Bone marrow (tissue), 2 donors: ENCODE results near the gene DERL2.

ENCODE experiments used
- DNase-seq, 2 donors: peaks; one replicate each; lab custom pipeline; 2025; lab: John Stamatoyannopoulos, UW

The DERL2 gene

DNA sequence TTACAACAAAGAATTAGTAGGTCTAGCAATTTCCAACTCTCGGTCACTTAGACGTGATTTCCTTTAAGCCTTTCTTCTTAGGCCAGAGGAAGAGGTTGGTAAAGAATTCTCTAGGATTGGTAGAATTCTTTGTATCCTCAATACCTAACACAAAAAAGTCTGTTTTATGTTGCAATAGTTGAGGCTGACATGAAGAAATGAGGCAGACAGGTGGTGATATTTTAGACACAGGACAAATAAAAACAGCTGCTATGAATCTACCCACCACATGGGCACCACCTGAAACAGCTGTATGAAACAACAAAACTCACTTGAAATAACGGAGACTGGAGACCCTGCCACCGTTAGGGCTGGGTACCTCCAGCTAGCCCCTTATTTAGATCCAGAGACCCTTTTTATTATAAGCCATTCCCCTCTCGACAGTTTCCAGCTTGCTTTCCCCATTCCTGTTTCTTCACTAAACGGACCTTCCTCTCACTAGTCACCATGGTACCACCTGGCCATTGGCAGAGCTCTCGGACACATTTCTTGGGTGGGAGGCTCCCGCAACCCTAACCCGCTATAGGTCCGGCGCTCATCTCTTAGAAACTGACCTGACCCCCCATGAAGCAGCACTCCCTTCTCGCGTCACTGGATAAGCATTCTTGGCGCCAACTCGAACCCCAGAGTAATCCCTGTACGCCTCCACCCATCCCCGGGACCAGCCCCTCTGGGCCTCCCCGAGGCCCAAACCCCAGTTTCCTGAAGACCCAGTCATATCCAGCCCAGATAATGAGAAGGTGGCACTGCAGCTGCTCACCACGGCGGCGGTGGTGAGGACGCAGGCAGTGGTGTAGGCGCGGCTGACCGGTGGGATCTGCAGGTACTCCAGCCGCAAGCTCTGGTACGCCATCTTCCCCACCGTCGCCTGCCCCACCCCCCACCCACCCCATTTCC, at the start of gene DERL2:
Gene DERL2 (minus strand): TSS at position 909 of the 936 bp plus-strand sequence. CDS start 17 bp downstream, at position 892.
- no peak for DNase-seq

DNA sequence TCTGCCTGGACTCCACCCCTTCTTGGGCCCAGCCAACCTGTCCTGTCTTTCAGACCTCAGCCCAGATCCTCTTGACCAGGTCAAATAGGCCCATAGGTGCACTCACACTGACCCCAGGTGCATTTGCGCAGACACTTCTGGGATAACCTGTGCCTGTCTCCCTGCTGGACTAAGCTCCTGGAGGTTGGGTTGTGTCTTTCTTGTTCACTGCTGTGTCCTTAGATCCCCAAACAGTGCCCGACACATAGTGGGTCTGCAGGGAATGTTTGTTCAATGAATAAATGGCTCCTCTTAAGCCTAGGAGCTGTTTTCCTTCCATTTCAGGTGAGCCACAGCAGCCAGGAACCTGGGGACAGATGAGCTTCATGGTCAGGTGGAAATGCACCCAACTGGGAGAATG, 49.5 kb upstream of the DERL2 start:
- no peak for DNase-seq

DNA sequence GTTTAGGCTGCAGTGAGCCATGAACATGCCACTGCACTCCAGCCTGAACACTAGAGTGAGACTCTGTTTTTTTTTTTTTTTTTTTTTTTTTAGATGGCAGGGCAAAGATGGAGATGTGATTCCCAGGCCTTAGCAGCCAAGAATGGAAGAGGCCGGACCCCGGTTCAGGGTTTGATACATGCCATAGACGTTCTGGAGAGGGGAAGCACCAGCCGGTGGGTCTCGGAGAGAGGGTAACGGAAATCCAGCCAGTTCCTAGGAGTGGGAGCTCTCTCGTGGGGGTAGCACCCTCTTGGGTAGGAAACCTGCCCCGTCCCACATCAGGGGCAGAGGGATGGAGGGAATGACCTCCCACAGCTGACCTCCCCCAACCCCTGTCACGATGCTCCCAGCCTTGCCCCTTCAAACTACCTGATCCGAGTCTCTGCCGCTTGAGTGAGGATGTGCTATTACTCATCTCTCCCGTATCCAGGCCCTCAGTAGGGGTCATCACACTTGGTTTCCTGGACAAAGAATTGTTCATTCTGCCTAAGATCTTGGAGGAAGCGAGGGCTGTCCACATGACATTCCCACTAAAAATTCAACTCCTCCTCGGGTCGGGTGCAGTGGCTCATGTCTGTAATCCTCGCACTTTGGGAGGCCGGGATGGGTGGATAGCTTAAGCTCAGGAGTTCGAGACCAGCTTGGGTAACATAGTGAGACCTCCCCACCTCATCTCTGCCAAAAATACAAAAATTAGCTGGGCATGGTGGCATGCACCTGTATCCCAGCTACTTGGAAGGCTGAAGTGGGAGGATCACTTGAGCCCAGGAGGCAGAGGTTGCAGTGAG, 47.7 kb upstream of the DERL2 start:
- no peak for DNase-seq

DNA sequence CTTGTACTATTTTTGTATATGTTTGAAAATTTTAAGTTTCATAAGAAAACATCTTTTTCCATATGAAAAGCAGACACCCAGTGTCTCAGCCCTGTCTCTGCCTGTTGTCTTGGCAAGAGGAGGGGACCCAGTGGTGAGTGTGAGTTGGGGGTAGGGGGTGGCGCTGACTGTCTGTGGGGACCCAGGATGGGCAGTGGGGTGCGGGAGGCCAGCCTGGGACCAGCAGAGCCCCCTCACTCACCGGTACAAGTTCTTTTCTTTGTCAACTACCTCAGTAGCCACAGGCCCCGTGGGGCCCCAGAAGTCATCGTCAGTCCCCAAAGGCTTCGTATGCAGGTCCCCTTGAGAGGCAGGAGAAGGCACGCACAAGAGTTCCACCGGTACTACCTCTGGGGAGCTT, 46.6 kb upstream of the DERL2 start:
- DNase-seq: no peak

DNA sequence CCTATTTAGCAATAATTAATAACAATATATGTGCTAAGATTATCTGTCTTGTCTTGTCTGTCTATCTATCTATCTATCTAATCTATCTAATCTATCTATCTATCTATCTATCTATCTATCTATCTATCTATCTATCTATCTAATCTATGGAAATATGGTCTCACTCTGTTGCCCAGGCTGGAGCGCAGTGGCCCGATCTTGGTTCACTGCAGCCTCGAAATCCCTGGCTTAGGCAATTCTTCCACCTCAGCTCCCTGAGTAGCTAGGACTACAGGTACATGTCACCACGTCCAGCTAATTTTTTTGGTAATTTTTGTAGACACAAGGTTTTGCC, 45.1 kb upstream of the DERL2 start:
- DNase-seq: no peak

DNA sequence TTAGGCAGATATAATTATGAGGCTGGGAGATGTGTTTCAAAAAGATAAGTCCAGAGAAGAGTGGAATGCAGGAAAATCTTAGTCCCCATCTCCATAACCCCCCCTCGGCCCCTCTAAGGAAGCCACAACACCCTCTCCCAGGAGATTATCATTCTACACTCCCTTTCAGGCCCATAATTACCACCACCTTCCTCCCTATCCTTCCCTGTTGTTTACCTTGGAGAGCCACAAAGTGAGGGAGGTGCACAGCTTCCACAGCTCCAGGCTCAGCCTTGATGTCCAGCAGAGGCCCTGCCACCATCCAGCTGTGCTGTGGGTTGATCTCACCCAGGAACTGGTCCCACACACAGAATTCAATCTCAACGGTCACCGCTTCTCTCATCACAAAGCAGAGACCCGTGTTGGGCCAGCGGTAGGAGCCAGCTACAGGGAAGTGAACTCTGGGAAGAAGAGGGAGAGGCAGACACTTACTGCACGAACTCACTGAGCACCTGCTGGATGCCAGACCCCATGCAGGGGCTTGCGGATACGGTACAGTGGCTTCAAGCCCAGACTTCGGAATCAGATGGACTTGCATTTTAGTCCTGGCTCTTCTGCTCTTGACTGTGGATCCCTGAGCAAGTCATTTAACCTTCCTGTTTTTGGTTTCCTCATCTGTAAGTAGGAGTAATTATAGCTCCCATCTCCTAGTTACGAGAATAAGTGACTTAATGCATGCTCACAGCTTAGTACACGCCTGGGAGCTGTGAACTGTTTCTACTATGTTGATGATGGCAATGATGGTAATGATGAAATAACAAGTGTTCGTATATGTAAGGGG, 44.5 kb upstream of the DERL2 start:
- no peak for DNase-seq

DNA sequence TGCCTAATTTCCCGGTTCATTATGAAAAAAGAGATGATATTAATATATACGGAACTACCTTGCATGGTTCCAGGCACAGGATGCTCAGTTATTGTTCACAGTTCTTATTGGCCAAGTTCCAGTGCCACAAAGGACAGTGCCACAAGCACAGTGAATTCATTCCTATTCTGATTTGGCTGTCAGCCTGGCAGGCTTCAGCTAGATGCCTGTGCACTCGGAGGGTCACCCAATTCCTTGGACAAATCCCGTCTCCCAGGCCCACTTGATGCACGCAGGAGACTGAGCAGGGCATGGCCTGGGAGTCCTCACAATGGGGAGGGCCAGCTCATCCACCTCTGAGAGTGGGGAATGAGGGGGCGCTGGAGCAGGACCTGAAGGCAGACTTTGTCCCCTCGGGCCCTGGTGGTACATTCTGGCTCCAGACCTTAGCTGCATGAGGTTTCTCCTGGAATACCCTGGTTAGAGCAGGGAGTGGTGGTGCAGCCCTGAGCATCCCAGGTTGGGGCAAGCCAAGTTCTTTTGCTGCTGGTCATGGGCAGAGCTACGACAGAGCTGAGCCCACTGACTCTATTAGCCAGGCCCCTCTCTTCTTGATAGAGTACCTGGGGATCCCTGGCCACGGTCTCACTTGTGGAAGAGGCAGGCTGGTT, 41.7 kb upstream of the DERL2 start:
- no peak for DNase-seq

DNA sequence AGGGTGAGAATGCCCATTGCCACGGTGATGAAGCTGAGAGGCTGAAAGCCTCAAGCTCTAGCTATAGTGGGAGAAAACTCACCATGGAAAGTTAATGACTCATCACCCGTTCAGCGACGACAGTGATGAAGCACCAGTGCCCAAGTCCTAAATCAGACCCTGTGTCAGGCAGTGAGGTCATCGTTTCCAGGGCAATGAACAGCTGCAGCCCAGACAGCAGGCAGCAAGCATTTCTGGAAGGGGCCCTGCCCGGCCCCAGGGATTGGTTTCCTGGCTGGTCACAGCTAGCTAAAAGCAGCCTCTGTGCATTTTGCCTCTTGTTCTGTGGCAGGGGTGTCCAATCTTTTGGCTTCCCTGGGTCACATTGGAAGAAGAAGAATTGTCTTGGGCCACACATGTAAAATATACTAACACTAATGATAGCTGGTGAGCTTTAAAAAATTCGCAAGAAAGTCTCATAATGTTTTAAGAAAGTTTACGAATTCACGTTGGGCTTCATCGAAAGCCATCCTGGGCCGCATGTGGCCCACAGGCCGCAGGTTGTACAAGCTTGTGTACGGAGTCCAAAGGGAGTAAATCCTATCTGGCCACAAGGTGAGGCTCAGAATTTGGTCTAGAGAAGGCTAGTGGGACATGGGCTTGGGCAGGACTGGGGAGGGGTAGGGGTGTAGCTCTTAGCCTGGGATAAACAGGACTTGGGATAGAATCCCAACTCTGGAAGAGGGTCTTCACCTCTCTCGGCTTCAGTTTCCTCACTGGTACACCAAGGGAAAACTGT, 41.0 kb upstream of the DERL2 start:
- peak; percentile 4 to 96 for DNase-seq

DNA sequence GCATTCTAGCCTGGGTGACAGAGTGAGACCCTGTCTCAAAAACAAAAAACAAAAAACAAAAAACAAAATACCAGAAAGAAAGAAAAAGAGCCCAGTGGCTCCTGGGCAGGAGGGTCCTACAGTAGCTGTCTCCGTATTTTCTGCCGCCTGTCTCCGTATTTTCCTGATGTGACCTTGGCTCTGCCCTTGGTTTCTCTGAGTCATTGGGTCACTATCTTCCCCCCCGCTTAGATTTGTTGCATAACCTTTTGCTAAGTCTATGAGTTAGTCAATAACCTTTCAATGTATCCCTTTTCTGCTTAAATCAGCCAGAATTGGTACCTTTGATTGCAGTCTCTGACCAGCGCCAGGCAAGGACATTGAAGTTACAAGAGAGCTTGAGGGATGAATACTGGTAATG, 37.3 kb upstream of the DERL2 start:
- no peak for DNase-seq

DNA sequence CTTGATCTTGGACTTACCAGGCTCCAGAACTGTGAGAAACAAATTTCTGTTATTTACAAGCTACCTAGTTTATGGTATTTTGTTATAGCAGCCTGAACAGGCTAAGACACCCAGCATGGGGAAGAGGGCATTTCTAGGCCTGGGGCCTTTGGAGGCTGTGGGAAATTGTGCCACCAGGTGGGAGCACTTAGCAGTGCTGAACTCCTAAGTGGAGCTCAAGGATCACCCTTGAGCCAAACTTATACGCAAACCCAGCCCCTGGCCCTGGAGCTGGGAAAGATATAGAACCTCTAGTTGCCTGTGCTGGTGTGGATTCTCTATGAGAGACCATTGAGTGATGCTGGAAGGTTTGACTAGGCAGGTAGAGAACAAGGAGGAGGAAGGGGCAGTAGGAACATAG, 36.5 kb upstream of the DERL2 start:
- no peak for DNase-seq

DNA sequence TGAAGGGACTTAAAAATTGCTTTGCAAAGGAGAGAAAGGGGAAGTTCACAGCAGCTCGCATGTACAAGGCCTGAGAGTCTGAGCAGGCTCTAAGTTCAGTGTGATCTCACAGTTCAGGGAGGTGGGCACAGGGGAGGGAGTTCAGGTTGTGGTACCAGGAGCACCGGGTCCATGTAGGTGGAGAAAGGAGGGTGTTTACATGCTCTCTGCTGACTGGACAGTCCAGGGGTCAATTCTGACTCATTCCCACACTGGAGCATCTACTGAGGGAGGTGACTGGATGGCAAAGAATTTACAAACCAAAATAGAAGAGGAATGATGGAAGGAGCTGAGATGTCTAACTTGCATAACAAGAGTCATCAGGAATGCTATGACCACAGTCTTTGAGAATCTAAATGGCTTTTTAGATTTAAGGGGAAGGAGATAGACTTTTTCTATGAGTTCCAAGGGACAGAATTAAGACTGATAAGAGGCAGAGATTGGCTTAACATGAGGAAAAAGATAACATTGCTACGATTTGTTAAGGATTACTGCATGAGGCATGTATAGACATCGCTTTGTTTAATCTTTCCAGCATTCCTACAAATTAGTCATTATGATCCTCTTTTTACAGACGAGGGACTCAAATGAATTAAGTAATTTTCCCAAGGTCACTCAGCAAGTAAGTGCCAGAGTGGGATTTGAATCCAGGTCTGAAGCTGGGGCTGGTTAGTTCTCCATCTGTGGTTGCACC, 30.2 kb upstream of the DERL2 start:
- no peak for DNase-seq

DNA sequence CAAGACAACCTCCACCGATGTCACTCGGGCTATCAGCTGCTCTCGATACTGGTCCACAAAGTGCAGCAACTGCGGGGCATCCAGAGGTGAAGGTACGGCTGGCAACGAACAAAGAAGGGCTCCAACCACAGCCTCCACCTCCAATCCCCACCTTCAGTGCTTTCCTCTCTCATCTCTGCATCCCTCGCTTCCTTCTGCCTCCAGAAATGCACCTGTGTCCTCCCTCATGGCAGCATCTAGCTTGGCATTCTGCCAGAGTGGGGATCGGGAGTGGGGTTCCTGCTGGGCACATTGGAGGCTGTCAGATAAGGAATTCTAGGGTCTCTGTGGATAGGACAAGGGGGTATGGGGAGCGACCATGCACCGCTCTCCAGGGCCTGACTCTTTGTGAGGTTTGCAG, 29.0 kb upstream of the DERL2 start:
- DNase-seq: no peak

DNA sequence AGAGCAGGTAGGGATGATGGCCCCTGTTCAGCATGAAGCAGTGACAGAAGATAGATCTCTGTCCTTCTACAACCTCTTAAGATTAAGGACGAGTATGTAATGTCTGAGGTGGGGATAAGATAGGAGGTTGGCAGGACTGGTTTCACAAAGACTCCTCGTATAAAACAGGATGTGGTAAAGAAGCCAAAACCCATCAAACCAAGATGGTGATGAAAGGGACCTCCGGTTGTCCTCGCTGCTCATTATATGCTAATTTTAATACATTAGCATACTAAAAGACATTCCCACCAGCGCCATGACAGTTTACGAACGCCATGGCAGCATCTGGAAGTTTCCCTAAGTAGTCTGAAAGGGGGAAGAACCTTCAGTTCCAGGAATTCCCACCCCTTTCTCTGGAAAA, 27.6 kb upstream of the DERL2 start:
- no peak for DNase-seq

DNA sequence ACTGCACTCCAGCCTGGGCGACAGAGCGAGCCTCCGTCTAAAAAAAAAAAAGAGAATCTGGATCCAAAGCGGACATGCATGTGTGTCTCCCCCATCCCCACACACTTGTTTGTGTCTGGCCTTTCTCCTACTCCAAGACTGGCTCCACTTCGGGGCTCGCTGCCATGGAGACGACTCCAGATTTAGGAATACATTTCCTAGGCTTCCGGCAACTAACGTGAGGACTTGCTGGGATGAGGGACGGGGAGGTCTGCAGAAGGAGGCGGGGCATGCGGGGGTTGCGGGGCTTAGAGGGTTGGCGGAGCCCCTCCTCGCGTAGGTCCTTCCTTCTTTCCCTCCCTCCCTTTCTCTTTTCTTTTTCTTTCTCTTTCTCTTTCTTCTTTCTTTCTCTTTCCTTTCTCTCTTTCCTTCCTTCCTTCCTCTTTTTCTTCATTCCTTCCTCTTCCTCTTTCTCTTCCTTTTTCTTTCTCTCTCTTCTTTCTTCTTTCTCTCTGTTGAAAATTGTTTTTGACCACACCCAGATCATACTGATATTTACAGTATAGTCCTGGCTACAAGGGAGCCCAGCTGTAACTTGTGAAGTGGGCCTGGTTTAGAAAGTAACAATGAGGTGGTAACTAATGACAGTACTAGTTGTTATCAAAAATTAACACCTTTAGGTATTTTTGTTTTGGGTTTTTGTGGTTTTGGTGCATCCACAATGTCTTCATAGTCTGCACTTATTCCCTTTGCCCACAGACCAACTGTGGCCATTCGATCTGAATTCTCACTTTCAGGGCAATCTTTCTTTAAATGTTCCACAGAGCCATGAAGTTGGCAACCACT, 25.6 kb upstream of the DERL2 start:
- no peak for DNase-seq

DNA sequence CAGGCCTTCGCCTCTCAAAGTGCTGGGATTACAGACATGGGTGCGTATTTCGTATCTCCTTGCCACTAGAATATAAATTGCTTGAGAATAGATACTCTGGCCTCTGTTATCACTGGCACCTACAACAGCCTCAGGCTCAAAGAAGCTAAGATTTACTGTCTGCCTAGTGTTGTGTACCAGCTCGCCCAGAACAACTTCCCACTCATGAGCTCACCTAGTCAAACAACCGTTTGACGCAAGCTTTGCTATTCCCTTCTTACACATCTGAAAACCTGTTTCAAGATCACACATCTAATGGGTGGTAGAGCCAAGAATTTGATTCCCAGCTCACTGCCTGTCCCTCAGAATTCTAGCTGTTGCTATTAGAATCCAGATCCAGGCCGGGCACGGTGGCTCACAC, 24.8 kb upstream of the DERL2 start:
- DNase-seq: no peak

DNA sequence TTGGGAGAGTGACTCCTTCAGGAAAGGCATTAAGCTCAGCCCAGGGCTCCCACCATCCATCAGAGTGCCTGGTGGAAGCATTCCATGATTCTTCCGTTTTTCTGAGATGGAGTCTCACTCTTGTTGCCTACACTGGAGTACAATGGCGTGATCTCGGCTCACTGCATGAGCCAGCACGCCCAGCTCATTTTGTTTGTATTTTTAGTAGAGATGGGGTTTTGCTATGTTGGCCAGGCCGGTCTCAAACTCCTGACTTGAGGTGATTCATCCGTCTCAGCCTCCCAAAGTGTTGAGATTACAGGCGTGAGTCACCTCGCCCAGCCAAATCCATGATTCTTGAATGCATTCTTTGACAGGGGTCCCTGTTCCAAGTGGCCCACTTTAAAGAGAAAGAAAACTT, 23.5 kb upstream of the DERL2 start:
- no peak for DNase-seq

DNA sequence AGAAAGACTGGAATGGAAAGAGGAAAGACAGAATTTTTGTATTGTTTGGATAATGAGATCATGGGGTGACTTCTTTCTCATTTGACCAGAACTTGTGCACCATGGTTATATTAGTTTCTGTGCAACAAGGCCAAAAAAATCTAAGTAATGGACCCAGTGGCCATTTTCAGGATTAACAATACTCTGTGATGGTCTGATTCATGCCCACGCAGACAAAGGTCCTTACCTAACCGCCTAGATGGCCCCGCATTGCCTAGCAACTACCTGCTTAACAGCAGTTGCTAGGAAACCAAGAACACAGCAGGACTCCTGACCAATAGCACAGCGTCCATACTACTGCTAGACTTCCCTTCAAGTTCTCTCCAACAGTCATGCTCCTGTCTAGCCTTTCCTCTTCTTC, 22.8 kb upstream of the DERL2 start:
- DNase-seq: no peak

DNA sequence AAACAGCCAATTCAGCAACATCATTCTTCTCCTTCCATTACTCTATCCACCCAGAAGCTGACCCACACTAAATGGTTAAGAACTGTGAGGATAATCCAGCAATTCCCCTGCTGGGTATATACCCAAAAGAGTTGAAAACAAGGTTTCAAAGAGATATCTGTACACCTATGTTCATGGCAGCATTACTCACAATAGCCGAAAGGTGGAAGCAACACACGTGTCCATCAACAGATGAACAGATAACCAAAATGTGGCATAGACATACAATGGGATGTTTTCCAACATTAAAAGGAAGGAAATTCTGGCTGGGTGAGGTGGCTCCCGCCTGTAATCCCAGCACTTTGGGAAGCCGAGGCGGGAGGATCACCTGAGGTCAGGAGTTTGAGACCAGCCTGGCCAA, 20.3 kb upstream of the DERL2 start:
- no peak for DNase-seq

DNA sequence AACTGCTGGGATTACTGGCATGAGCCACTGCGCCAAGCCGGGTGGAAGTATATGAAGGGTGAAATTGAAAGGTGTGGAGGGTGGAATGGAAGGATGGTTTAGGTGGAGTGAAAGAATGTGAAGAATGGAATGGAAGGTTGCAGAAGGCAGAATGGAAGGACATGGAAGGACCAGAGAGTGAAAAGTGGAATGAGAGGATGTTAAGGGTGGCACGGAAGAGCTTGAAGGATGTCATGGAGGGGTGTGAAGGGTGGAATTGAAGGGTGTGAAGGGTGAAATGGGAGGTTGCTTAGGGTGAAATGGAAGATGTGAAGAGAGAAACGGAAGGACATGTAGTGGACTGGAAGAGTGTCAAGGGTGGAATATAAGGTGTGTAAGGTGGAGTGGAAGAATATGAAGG, 16.6 kb upstream of the DERL2 start:
- no peak for DNase-seq

DNA sequence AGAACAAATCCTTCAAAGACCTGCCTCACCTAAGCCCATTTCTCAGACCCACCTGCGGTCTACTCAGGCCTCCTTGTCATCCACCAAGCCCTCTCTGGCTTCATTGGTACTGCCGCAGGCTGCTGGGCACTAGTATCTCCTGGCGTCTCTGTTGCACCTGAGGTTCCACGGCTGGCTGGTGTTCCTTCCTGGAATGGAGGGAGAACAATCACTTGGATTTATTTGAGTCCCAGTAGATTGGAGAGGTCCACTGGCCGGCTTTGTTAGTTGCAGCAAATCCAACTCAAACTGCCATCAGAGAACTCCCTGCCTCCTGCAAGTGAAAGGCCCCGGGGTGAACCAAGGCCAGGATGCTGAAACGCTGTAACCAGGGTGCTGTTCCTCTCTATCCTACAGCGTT, 15.7 kb upstream of the DERL2 start:
- no peak for DNase-seq
